Transverse colon (tissue), 4 donors: ENCODE data around the gene MAGI2. TPM values are rescaled to one million over a fixed set of nuclear protein-coding genes. Genes with fewer than 3 reads are reported as not detected.

ENCODE experiments used
- DNase-seq: peaks from one replicate; pipeline ENCODE4 v3.0.0-alpha.2; 2019
- H3K27ac ChIP-seq, 4 donors: fragments of 200-600 bp; sonication (generic); 2 replicates each; pipeline ENCODE4 v1.5.1; 2016 to 2018; ENCODE audit warnings: inconsistent platforms in 4 of 4
- H3K27me3 ChIP-seq: fragments of 200-600 bp; sonication (generic); 2 replicates; pipeline ENCODE4 v1.5.1; 2017; ENCODE audit warnings: inconsistent platforms
- H3K36me3 ChIP-seq, 4 donors: fragments of 200-600 bp; sonication (generic); 2 replicates each; pipeline ENCODE4 v1.5.1; 2017 to 2019; ENCODE audit warnings: inconsistent platforms in 4 of 4
- H3K4me1 ChIP-seq, 4 donors: fragments of 200-600 bp; sonication (generic); 2 replicates each; pipeline ENCODE4 v1.5.1; 2017 to 2020; ENCODE audit warnings: inconsistent platforms in 4 of 4
- H3K4me3 ChIP-seq, 4 donors: fragments of 200-600 bp; sonication (generic); 1 replicate in 1 of 4; 2 replicates in 3 of 4; pipeline versions ENCODE4 v1.5.1 to v1.6.1; 2017 to 2019; ENCODE audit warnings: inconsistent platforms in 4 of 4
- H3K9me3 ChIP-seq, 2 donors: fragments of 200-600 bp; sonication (generic); 2 replicates each; pipeline ENCODE4 v1.5.1; 2017 to 2019; ENCODE audit warnings: inconsistent platforms in 2 of 2
- CTCF ChIP-seq, 5 experiments: fragments of 200-600 bp in 3 of 5; fragments of 450-650 bp in 2 of 5; sonication (generic) in 3 of 5; IDR thresholded peaks; 1 replicate in 2 of 5; 2 replicates in 3 of 5; pipeline ENCODE4 v1.5.1; 2016 to 2017; ENCODE audit warnings: antibody characterized with exemption in 5 of 5, inconsistent platforms in 3 of 5, mild to moderate bottlenecking in 2 of 5, moderate library complexity in 1 of 5
- EP300 ChIP-seq: sonication (generic); formaldehyde crosslinking; IDR thresholded peaks from one replicate; pipeline ENCODE4 v1.6.1; 2017; ENCODE audit warnings: antibody characterized with exemption, low read depth
- POLR2A ChIP-seq: fragments of 450-650 bp; IDR thresholded peaks from one replicate; pipeline ENCODE4 v1.6.1; 2016; ENCODE audit warnings: antibody characterized with exemption, mild to moderate bottlenecking, moderate library complexity
- POLR2AphosphoS5 ChIP-seq, 3 donors: sonication (generic); formaldehyde crosslinking; IDR thresholded peaks; one replicate each; pipeline ENCODE4 v1.6.1; 2016; ENCODE audit warnings: antibody characterized with exemption in 3 of 3
- WGBS, 2 donors: methylation state at CpG; one replicate each; pipeline ENCODE4 v1.1.5; 2018; ENCODE audit warnings: low coverage in 1 of 2; 5-methylcytosine and 5-hydroxymethylcytosine counted together
- in situ Hi-C, 4 donors: fragments of 200-750 bp; cut with MboI; loops; one replicate each; pipeline versions ENCODE4 v1.15.0 to v1.15.1; 2017; ENCODE audit warnings: low sequenced_read_pairs in 3 of 4, low pct_ligation_motif_present in 1 of 4, low pct_unique_long_range_greater_than_20kb in 1 of 4
- intact Hi-C: fragments of 100-400 bp; cut with DNase I; formaldehyde crosslinking; loops from one replicate; pipeline ENCODE4 v1.15.1; 2023; ENCODE audit warnings: low total_unique reads
- total RNA-seq, 4 donors: library from RNA; depleted of rRNA; stranded (reverse); fragments of >200 nt; gene quantifications; one replicate each; pipeline ENCODE4 v1.1.0, GENCODE V29; 2016

The MAGI2 gene
- total RNA-seq, 4 donors from 2014 or later, result 1.6 to 9.7 (median 4.1) TPM

- H3K27ac ChIP-seq, result no peak overlapping the region
- 50 to 69% methylated on average over 2 to 3 of the region's 3 CpGs for WGBS, 2 donors
- TF ChIP-seq EP300 (no peak), POLR2A (no peak), POLR2AphosphoS5 (IDR thresholded peaks at IDR 0.05) (no peak)
- no peaks in the 10 kb centered on the region for H3K9me3 ChIP-seq
- DNase-seq, result no peak
- H3K36me3 ChIP-seq, result no peaks in the 10 kb centered on the region
- H3K4me3 ChIP-seq, result no peak overlapping the region
- H3K4me1 ChIP-seq, result no peaks in the 10 kb centered on the region
- H3K27me3 ChIP-seq, result no peaks in the 10 kb centered on the region
- in situ Hi-C loops (no loop called here), intact Hi-C loops (no loop called here)
Measured at GRCh38 chr7:79137942-79138341, 315.5 kb downstream of the MAGI2 start.

- Histone ChIP-seq H3K4me3 (no peak overlapping the region), H3K9me3 (no peaks in the 10 kb centered on the region), H3K4me1 (no peaks in the 10 kb centered on the region), H3K27me3 (no peaks in the 10 kb centered on the region), H3K36me3 (no peaks in the 10 kb centered on the region), H3K27ac (no peak overlapping the region)
- in situ Hi-C loops, result no loop called here
- intact Hi-C loops, result no loop called here
- no peak for DNase-seq
- 69 to 84% methylated on average over 4 of the region's 4 CpGs for WGBS, 2 donors
- no peak for TF ChIP-seq CTCF (IDR thresholded peaks at IDR 0.05)
- TF ChIP-seq POLR2A, result no peak
- no peak for TF ChIP-seq EP300
- no peak for TF ChIP-seq POLR2AphosphoS5 (IDR thresholded peaks at IDR 0.05)
Measured at GRCh38 chr7:79132844-79133451, 320.5 kb downstream of the MAGI2 start.

- TF ChIP-seq EP300 (no peak), CTCF (IDR thresholded peaks at IDR 0.05) (no peak), POLR2AphosphoS5 (IDR thresholded peaks at IDR 0.05) (no peak), POLR2A (no peak)
- Histone ChIP-seq H3K9me3 (no peaks in the 10 kb centered on the region), H3K27me3 (no peaks in the 10 kb centered on the region), H3K36me3 (no peaks in the 10 kb centered on the region), H3K4me1 (no peaks in the 10 kb centered on the region), H3K4me3 (no peak overlapping the region), H3K27ac (no peak overlapping the region)
- DNase-seq, result no peak
- in situ Hi-C loops (no loop called here), intact Hi-C loops (no loop called here)
- WGBS, 2 donors, result 89 to 100% methylated on average over 1 of the region's 1 CpG
Measured at GRCh38 chr7:79130715-79131114, 322.8 kb downstream of the MAGI2 start.

GRCh38 chr7:79124331-79124730 lies 329.1 kb downstream of the MAGI2 start:
- H3K9me3 ChIP-seq, result no peaks in the 10 kb centered on the region
- no peak overlapping the region for H3K4me3 ChIP-seq
- no peaks in the 10 kb centered on the region for H3K36me3 ChIP-seq
- DNase-seq, result no peak
- intact Hi-C loops (no loop called here), in situ Hi-C loops (no loop called here)
- H3K27me3 ChIP-seq, result no peaks in the 10 kb centered on the region
- WGBS, 2 donors, result 89 to 97% methylated on average over 2 of the region's 2 CpGs
- no peak overlapping the region for H3K27ac ChIP-seq
- TF ChIP-seq EP300 (no peak), POLR2A (no peak), POLR2AphosphoS5 (IDR thresholded peaks at IDR 0.05) (no peak), CTCF (IDR thresholded peaks at IDR 0.05) (no peak)
- no peaks in the 10 kb centered on the region for H3K4me1 ChIP-seq

GRCh38 chr7:79118143-79118542 lies 335.3 kb downstream of the MAGI2 start:
- Histone ChIP-seq H3K27ac (no peak overlapping the region), H3K9me3 (no peaks in the 10 kb centered on the region), H3K36me3 (no peaks in the 10 kb centered on the region), H3K4me3 (no peak overlapping the region), H3K4me1 (no peaks in the 10 kb centered on the region), H3K27me3 (no peaks in the 10 kb centered on the region)
- 36 to 60% methylated on average over 1 of the region's 1 CpG for WGBS, 2 donors
- intact Hi-C loops, result no loop called here
- TF ChIP-seq POLR2AphosphoS5 (IDR thresholded peaks at IDR 0.05) (no peak), POLR2A (no peak), EP300 (no peak), CTCF (IDR thresholded peaks at IDR 0.05) (no peak)
- in situ Hi-C loops, result no loop called here
- no peak for DNase-seq
